ENCODE measurements around the gene IFRD2.
A peak's percentile ranks its signal among the peaks of the same experiment; 100 is the strongest.
"Not testable (repeated sequence)": the region's sequence is repeated elsewhere in the genome, so short reads cannot be mapped to it uniquely, and the experiment has no call there.

The IFRD2 gene

DNA sequence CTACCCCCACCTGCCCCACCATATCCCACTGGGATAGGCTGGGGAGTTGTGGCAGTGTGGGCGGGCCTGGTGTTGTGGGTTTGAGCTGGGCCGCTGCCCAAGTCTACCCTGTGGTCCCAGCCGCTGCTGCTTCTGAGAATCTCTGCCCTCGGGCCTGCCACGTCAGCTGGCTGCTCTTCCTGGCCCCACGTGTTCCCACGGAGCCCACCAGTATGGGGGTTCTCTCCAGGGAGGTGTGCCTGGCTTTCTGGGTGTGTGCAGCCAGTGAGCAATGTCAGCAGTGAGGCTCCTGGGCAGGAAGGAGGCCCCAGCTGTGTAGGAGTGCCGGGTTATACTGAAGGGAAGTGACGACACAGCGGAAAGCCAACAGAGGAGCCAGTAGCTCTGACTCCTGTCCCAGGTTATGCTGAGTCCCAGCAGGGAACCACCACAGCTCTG is 45.7 kb downstream of the IFRD2 start:
- DNase-seq, result no peak

DNA sequence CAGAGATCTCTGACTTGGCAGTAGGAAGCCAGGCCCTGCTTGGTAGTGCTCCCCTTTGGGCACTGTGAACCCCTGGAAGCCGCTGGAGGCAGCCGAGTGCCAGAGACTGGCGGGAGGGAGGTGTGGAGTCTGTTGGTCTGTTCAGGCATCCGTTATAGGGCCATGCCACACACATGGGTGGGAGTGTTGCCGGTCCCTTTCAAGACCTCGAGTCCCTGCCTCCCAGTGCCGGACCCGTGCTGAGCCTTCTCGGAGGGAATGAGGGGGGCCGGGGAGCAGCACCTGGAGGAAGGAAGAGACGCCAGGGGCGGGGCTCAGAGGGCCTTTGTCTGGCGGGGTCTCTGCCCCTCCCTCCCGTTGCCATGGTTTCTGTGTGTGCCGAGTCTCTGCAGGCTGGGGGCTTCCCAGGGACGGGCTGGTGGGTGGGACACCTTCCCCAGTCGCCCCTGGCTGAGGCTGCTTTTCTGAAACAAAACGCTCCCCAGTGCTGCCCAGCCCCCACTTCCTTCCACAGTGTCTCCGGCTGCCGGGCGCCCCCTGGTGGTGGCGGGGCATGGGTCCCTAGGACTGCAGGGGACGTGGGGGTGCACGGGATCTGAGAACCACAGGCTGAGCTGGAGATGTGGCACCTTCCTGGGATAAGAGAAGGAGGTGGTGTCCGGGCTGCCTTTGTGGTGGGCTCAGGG is 46.3 kb downstream of the IFRD2 start:
- DNase-seq, result peak; percentile 61 to 89

DNA sequence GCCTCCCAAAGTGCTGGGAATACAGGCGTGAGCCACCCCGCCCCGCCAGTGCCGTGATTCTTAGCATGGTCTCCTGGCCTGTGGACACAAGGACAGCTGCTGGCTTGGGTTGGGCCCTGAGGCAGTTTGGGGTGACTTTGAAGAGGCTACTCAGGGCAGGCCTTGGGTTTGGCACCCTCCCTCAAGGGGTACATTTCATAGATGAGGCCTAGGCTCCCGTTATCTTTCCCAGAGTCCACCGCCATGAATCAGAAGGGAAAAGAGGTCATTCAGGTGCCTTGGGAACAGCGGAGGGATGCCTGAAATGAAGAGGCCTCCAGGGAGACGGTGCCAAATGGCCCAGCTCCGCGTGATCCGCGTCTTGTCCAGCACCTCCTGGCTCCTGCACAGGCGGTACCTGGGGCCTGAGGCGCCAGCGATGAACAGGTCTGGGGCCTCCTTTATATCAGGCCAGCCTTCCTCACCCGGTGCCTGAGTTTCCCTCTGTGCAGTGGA is 46.9 kb downstream of the IFRD2 start:
- DNase-seq, result no peak

DNA sequence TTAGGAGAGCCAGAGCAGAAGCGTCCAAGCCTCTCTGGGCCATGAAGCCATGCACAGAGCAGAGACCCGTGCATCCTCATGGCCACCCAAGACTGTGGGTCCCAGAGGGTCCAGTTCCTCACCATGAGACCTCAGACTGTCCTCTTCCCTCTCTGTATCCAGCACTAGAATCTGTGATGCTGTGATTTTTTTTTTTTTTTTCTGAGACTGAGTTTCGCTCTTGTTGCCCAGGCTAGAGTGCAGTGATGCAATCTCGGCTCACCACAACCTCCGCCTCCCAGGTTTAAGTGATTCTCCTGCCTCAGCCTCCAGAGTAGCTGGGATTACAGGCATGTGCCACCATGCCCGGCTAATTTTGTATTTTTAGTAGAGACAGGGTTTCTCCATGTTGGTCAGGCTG is 47.4 kb downstream of the IFRD2 start:
- not testable (repeated sequence) for DNase-seq

DNA sequence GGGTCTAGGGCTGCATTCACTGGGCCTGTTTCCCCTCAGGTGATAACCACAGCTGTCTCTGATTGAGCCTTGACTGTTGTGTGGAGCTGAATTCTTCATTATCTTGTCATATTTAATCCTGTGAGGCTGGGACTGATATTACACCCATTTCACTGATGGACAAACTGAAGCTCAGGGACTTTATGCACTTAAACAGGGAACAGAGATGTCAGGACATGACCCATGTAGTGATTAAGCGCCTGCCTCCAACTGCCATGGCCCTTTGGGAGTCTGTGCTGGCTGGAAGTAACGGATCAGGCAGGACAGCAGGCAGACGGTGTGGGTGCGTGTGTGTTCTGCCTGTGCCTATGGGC is 48.7 kb downstream of the IFRD2 start:
- DNase-seq, result no peak

DNA sequence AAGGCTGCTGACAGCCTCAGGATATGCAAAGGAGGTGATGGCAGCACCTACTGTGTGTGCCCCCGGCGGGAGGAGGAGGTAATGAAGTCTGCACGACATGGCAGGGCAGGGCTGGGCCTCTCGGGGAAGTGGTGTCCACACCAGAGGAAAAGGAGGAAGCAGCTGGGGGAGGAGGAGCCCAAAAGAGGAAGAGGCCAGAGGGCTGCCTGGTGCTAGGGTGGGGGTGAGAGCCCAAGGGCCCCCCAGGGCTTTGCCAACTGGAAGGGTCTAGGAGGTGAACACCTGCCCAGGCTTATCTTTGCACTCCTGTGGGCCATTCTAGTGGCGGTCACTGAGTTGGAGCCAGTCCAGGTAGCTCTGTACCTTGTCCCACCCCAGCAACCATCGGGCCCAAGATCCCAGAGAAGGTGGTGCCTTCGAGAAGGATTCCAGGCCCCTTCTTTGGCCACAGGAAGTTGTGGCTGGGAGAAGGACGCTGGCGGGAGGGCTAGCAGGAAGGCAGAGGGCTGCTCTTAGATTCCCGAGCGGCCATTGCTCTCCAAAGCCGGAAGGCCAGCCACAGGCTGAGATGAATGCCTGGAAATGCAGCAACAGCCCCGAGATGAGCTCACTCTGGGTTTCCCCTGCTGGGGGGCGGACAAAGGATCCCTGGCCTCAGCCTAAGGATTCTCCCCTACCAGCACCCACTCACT is 49.2 kb downstream of the IFRD2 start:
- no peak for DNase-seq

DNA sequence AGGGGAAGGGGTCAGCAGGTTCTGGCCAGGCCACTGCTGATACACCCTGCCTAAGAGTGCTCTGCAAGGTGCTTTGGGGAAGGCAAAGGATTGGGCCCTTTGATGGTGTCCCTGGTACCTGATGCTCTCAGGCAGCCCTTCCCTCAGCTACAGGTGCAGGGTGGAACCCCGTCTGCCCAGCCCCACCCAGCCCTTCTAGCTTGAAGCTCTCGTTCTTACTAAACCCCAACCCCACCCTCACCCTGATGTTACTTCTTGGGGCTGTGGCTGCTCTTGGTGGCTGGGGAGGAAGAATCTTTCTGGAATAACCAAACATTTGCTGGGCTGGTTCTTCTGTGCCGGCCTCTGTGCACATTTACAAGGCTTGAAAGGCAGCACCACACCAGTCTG is 49.9 kb downstream of the IFRD2 start:
- no peak for DNase-seq

DNA sequence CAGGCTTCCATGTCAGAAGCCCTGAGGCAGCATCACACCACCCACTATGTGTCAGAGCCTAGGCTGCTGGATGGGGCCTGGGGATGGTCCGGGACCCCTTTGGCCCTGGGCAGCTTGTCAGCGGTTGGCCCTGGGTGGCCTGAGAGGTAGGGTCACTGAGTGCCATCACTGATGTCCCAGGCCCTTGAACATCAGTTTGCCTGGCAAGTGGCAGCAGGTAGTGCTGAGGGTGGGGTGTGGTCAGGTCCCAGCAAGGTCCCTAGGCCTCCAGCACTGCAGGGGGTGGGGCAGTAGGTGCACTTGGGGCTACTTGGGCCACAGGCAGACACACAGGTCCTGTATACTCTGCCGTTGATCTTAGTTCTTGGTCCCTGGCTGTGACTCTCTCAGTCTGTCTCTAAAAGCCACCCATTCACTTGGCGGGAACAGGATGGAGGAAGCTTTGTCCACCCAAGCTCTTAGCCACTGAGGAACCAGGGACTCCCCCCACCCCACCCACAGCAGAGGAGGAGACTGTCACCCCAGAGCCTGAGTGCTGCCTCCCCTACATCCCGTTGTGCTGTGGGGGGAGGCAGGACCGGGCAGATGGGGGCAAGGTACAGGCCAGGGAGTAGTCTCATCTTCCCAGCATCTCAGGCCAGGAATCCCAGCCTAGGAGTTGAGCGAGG is 50.4 kb downstream of the IFRD2 start:
- no peak for DNase-seq

DNA sequence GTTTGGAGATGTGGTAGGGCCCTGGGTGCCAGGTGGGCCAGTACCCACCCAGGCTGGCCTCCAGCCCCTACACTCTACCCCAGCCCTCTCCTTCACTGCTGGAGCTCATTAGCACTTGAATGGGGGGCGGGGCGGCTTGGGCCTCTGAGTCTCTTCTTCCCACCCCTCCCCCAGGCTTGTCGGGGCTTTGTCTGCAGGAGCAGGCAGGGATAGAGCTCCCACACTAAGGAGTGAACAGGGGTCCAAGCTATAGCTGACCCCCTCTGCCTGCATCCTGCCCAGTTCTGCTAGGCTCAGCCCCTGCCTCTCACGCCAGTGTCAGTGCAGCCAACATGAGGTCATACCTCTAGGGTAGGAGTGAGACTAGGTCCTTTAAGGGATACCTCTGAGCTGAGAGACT is 51.1 kb downstream of the IFRD2 start:
- DNase-seq, result no peak

DNA sequence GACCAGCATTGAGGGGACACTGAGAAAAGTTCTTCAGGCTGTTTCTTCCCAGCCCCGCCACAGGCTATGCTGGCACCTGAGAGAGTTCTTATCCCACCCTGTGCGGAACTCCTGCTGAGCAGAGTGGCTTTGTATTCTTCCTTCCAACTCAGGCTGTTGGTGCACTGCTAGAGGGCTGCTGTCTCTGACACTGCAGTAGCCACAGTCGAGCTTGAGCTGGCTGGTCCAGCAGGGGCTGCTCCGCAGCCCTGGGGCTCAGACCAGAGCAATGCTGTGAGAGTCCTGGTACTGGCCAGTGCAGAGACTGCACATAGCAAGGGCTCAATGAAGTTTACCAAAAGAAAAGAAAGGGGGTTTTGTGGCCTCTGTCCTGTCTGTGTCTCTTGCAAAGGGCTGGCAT is 52.6 kb downstream of the IFRD2 start:
- no peak for DNase-seq

DNA sequence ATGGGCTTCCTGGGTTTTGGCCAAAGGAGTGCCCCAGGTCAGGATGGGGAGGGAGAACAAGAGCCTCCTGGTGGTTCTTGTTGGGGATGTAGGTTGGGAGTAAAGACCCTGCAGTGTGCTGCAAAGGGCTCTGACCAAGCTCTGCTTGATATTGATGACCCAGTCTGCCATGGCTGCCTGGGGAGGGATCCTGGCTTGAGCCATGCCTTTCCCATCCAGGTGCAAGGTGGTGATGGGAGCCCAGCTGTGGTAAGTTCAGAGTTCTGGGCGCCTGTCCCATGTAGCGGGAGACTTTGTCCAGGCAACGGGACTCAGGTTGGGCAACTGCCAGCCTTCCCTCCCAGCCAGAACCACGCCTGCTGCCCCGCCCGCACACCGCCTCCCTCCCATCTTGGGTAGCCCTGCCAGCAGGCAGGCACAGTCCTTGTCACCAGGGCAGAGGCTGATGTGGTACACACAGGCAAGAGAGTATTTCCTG is 53.6 kb downstream of the IFRD2 start:
- DNase-seq, result no peak

DNA sequence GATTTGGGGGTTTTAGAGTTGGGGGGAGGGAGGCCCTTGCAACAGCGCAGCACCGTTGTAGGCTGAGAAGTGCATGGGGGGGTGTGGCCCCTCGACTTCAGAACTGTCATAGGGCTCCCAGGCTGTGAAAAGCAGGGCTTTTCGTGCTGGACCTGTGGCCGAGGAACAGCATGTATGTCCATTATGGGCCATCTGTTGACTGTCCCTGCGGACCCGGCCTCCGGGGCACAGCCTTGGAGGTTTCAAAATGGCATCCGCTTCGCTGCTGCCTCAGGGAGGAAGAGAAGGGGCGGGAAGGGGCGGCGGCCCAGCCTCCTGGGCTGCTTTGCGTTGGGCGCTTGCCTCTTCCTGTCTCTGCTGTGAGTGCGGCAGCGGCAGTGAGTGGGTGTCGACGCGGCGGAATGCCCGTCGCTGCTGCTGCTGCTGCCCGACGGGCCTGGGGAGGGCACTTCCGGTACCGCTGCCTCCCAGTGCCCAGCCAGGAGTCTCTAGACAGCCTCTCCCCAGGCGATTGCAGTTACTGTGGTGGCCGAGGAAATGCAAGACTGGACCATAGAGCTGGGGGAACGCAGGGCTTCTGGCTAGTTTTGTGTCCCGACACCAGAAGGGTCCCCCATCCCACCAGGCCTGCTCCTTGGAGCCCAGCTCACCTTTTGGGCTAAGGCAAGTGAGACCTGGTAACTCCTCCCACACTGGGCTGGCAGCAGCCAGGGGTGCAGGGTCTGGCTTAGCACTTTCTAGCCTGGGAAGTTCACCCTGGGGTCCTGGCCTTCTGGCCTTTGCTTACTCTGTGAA is 54.3 kb downstream of the IFRD2 start:
- peak; percentile 44 to 87 for DNase-seq

Measured in NCI-H526 (cell line).